Immature natural killer cell (primary cell): ENCODE measurements around the gene GPX3. TPM values are rescaled to one million over a fixed set of nuclear protein-coding genes. Genes with fewer than 3 reads are reported as not detected.
A peak's percentile ranks its signal among the peaks of the same experiment; 100 is the strongest.

ENCODE experiments used
- DNase-seq, 3 donors: peaks; one replicate each; pipeline ENCODE4 v3.0.0; 2022; ENCODE audit warnings: mixed read lengths in 1 of 3
- H3K27ac Mint-ChIP-seq, 6 donors: one replicate each; pipeline ENCODE4 v1.8.0; 2020; ENCODE audit warnings: mixed read lengths in 6 of 6, mild to moderate bottlenecking in 5 of 6, inconsistent platforms in 4 of 6, moderate library complexity in 3 of 6
- H3K27me3 Mint-ChIP-seq, 3 donors: one replicate each; pipeline ENCODE4 v1.8.0; 2020 to 2021; ENCODE audit warnings: low read depth in 3 of 3, mild to moderate bottlenecking in 3 of 3, mixed read lengths in 3 of 3, moderate library complexity in 3 of 3, inconsistent platforms in 1 of 3
- H3K36me3 Mint-ChIP-seq, 3 donors: one replicate each; pipeline ENCODE4 v1.8.0; 2020; ENCODE audit warnings: mixed read lengths in 3 of 3, inconsistent platforms in 2 of 3, mild to moderate bottlenecking in 2 of 3
- H3K4me1 Mint-ChIP-seq, 2 donors: one replicate each; pipeline ENCODE4 v1.8.0; 2020; ENCODE audit warnings: inconsistent platforms in 2 of 2, mild to moderate bottlenecking in 2 of 2, mixed read lengths in 2 of 2, moderate library complexity in 1 of 2
- H3K4me3 Mint-ChIP-seq, 5 donors: one replicate each; pipeline ENCODE4 v1.8.0; 2020; ENCODE audit warnings: mild to moderate bottlenecking in 5 of 5, mixed read lengths in 5 of 5, inconsistent platforms in 3 of 5, moderate library complexity in 3 of 5
- H3K9me3 Mint-ChIP-seq, 6 donors: one replicate each; pipeline ENCODE4 v1.8.0; 2020; ENCODE audit warnings: mild to moderate bottlenecking in 6 of 6, mixed read lengths in 6 of 6, inconsistent platforms in 4 of 6, moderate library complexity in 3 of 6
- polyA plus RNA-seq, 3 donors: library from polyadenylated mRNA; unstranded; fragments of 300-500 nt; fragmentation: Illumina TruSeq; gene quantifications; one replicate each; pipeline ENCODE4 v1.2.3, GENCODE V29; 2021

Gene GPX3
- polyA plus RNA-seq, 3 donors from 2014 or later: 0.96 TPM; not detected in 2

DNA sequence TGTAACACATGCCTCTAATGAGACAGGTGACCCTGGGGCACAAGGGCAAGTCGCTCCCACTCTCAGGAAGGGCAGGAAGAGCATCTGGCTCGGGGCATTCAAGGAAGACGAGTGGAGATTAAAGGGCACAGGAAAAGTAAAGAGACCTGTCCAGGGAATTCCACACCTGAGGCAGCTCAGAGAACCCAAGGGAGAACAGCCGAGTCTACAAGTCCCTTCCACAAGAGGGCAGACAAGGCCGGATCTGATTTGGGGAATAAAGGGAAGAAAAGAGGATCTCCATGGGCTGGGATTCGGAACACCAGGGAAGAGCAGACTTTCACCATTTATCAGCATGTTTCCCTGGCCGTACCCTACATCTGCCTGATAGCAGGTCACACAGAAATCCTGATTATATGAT, 28.1 kb downstream of the GPX3 start:
- no peak overlapping the region for H3K4me3 Mint-ChIP-seq
- H3K27me3 Mint-ChIP-seq: peaks cover 2 to 8% (median 4%) of the 10 kb centered on the region in 3 donors
- H3K9me3 Mint-ChIP-seq: no peaks in the 10 kb centered on the region
- peak overlapping the region in 1 of 6 donors; percentile 20 for H3K27ac Mint-ChIP-seq
- H3K36me3 Mint-ChIP-seq: peaks cover 20 to 55% (median 26%) of the 10 kb centered on the region in 3 donors
- DNase-seq: no peak
- peaks cover 4 to 22% of the 10 kb centered on the region in 2 donors for H3K4me1 Mint-ChIP-seq

GRCh38 chr5:151051066-151051930, 30.9 kb downstream of the GPX3 start:
- H3K27ac Mint-ChIP-seq: peak overlapping the region in 5 of 6 donors; percentile 4 to 75 (median 51)
- H3K36me3 Mint-ChIP-seq: peaks cover 8 to 44% (median 17%) of the 10 kb centered on the region in 3 donors
- H3K4me3 Mint-ChIP-seq: no peak overlapping the region
- no peaks in the 10 kb centered on the region for H3K9me3 Mint-ChIP-seq
- peaks cover 4 to 22% of the 10 kb centered on the region in 2 donors for H3K4me1 Mint-ChIP-seq
- DNase-seq: peak; percentile 65 to 70 (median 68)
- peaks cover 3 to 11% (median 4%) of the 10 kb centered on the region in 3 donors for H3K27me3 Mint-ChIP-seq

DNA sequence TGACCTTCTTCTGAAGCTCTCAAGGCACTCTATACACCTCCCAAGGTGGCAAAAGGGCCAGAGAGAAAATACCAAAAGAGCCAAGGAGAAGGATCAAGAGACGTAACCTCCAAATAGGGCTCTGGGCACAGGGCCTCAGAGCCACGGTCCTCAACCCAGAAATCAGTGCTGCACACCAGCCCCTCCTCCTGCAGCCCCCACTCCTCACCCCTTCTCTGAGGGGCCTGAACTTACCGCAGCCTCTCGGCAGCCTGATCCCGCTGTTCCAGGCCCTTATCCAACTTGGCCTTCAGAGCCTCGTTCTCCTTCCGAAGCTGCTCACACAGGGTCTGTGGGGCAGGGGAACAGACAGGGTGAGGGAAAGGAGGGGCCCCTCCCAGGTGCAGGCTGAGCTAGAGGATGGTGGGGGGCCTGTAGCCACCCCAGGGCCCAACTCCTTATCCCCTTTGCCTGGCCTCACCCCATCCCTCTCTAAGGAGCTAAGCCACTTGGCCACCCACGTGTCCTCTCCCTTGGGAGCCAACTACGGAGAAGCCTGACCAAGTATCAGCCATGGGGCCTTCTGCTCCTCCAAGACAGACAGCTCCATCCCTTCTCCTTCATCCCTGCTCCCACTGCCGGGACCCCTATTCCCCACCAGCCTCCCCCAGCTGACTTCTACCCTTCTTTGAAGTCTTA, 31.7 kb downstream of the GPX3 start:
- Mint-ChIP-seq H3K27ac (peak overlapping the region in 5 of 6 donors; percentile 15 to 75 (median 51)), H3K4me1 (peaks cover 4 to 22% of the 10 kb centered on the region in 2 donors), H3K9me3 (no peaks in the 10 kb centered on the region), H3K36me3 (peaks cover 8 to 42% (median 14%) of the 10 kb centered on the region in 3 donors), H3K27me3 (peaks cover 3 to 13% (median 6%) of the 10 kb centered on the region in 3 donors), H3K4me3 (no peak overlapping the region)
- no peak for DNase-seq

GRCh38 chr5:151052836-151053235, 32.4 kb downstream of the GPX3 start:
- H3K4me3 Mint-ChIP-seq: no peak overlapping the region
- peaks cover 3 to 10% (median 8%) of the 10 kb centered on the region in 3 donors for H3K27me3 Mint-ChIP-seq
- H3K36me3 Mint-ChIP-seq: peaks cover 7 to 39% (median 12%) of the 10 kb centered on the region in 3 donors
- H3K27ac Mint-ChIP-seq: peak overlapping the region in 4 of 6 donors; percentile 13 to 62 (median 38)
- H3K4me1 Mint-ChIP-seq: peaks cover 4 to 20% of the 10 kb centered on the region in 2 donors
- DNase-seq: no peak
- H3K9me3 Mint-ChIP-seq: no peaks in the 10 kb centered on the region

DNA sequence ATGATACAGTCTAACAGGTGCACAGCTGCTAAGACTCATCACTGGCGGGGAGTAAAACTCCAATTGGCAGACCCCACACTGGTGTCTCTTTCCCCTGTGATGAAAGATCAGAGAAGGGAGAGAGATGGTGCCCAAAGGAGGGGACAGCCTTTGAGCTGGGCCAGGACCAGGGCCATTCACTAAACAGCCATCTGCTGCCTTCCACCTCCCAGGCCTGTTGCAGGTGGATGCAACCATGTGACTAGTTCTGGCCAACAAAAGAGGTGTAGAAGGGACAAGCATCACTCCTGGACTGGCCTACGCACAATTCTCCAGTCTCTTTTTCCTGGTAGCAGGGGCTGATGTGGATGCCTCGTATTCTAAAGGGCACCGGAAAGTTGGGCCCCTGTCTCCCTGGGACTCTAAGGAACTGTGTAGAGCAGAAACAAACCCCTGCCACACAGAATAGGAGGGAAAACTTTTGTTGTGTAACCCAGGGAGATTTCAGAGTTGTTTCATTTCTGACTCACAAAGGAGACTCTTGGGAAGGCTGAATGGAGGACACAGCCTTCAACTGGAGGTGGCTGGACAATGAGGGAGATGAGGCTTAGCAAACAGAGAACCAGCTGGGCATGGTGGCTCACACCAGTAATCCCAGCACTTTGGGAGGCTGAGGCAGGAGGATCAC, 33.5 kb downstream of the GPX3 start:
- peaks cover 0 to 30% (median 7%) of the 10 kb centered on the region in 3 donors for H3K36me3 Mint-ChIP-seq

GRCh38 chr5:151054709-151055108, 34.3 kb downstream of the GPX3 start:
- Mint-ChIP-seq H3K27ac (peak overlapping the region in 1 of 6 donors; percentile 20), H3K4me3 (no peak overlapping the region), H3K36me3 (peaks cover 0 to 33% (median 15%) of the 10 kb centered on the region in 3 donors), H3K27me3 (peaks cover 15 to 16% (median 16%) of the 10 kb centered on the region in 3 donors), H3K9me3 (no peaks in the 10 kb centered on the region), H3K4me1 (peaks cover 9 to 24% of the 10 kb centered on the region in 2 donors)
- DNase-seq: no peak

More for the DNA sequence above, 33.5 kb downstream of the GPX3 start:
- Mint-ChIP-seq H3K27me3 (peaks cover 8 to 10% (median 8%) of the 10 kb centered on the region in 3 donors), H3K4me1 (peaks cover 4 to 16% of the 10 kb centered on the region in 2 donors), H3K27ac (peak overlapping the region; percentile 9 to 64 (median 20)), H3K4me3 (no peak overlapping the region), H3K9me3 (no peaks in the 10 kb centered on the region)
- DNase-seq: no peak

DNA sequence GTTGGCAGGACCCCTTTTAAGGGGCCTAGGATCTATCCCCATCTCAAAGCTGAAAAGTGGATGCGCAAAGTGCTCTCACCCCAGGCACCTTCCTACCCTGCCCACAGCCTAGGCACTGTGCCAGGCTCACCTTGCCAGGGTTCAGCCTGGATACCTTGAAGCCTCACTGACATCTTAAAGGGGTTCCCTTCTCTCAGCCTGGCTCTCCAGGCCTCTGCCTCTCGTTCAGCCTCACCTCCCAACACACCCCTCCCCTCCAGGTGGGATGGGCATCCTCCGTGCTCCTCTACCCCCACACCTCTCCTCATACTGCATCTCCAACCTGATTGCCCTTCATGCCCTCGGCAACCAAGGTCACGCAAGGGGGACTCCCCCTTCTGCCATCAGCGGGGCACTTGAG, 34.9 kb downstream of the GPX3 start:
- peak overlapping the region in 1 of 6 donors; percentile 52 for H3K27ac Mint-ChIP-seq
- peaks cover 0 to 35% (median 17%) of the 10 kb centered on the region in 3 donors for H3K36me3 Mint-ChIP-seq
- no peak overlapping the region for H3K4me3 Mint-ChIP-seq

GRCh38 chr5:151056379-151057325, 36.3 kb downstream of the GPX3 start:
- H3K36me3 Mint-ChIP-seq: peaks cover 1 to 34% (median 20%) of the 10 kb centered on the region in 3 donors
- peak overlapping the region in 1 of 6 donors; percentile 37 for H3K27ac Mint-ChIP-seq
- no peak overlapping the region for H3K4me3 Mint-ChIP-seq
- peaks cover 16 to 23% (median 20%) of the 10 kb centered on the region in 3 donors for H3K27me3 Mint-ChIP-seq
- H3K4me1 Mint-ChIP-seq: peaks cover 14 to 29% of the 10 kb centered on the region in 2 donors
- no peaks in the 10 kb centered on the region for H3K9me3 Mint-ChIP-seq
- DNase-seq: no peak

More for the DNA sequence above, 34.9 kb downstream of the GPX3 start:
- Mint-ChIP-seq H3K9me3 (no peaks in the 10 kb centered on the region), H3K27me3 (peaks cover 16 to 18% (median 18%) of the 10 kb centered on the region in 3 donors), H3K4me1 (peaks cover 13 to 30% of the 10 kb centered on the region in 2 donors)
- DNase-seq: no peak

- Mint-ChIP-seq H3K36me3 (peaks cover 3 to 34% (median 21%) of the 10 kb centered on the region in 3 donors), H3K4me1 (peaks cover 10 to 20% of the 10 kb centered on the region in 2 donors), H3K9me3 (no peaks in the 10 kb centered on the region), H3K27ac (peak overlapping the region in 3 of 6 donors; percentile 19 to 87 (median 31)), H3K27me3 (peaks cover 11 to 25% (median 16%) of the 10 kb centered on the region in 3 donors), H3K4me3 (no peak overlapping the region)
- DNase-seq: no peak
These were observed 37.9 kb downstream of the GPX3 start for GRCh38 chr5:151058301-151058700.

DNA sequence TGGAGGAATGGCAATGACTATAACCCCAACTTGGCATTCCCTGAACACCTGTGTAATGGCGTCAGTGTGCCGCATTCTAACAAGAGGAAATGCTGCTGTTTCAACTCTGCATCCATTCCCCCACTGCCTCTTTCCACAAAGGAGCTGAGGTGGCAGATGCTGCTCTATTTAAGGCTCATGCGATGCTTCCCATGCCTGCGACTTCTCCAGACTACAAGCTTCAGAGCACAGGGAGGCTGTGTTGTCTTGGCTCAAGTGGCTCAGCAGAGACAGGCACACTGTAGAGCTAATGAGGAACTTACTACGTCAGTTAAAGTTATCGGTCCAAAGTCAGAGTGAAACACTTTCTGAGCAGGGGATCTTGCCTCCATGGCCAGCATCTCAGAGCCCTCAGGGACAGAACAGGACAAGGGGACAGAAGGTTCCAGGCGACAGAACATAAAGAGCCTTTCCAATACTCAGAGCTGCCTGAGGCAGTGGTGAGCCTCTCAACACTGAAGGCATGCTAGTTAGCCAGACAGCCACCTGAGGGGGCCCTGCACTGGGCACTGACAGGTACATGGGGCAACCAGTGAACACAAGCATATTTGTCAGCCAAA, 38.6 kb downstream of the GPX3 start:
- Mint-ChIP-seq H3K36me3 (peaks cover 3 to 30% (median 18%) of the 10 kb centered on the region in 3 donors), H3K4me1 (peaks cover 10 to 23% of the 10 kb centered on the region in 2 donors), H3K27ac (peak overlapping the region in 5 of 6 donors; percentile 67 to 92 (median 81)), H3K4me3 (no peak overlapping the region), H3K27me3 (peaks cover 11 to 25% (median 16%) of the 10 kb centered on the region in 3 donors), H3K9me3 (no peaks in the 10 kb centered on the region)
- no peak for DNase-seq

- peak overlapping the region in 4 of 6 donors; percentile 10 to 81 (median 35) for H3K27ac Mint-ChIP-seq
- H3K9me3 Mint-ChIP-seq: peaks cover 0 to 1% (median 0%) of the 10 kb centered on the region in 6 donors
- H3K36me3 Mint-ChIP-seq: peaks cover 6 to 27% (median 18%) of the 10 kb centered on the region in 3 donors
- peaks cover 8 to 22% (median 18%) of the 10 kb centered on the region in 3 donors for H3K27me3 Mint-ChIP-seq
- DNase-seq: no peak
- no peak overlapping the region for H3K4me3 Mint-ChIP-seq
- H3K4me1 Mint-ChIP-seq: peaks cover 16 to 32% of the 10 kb centered on the region in 2 donors
These were observed 40.4 kb downstream of the GPX3 start for GRCh38 chr5:151060742-151061141.
